ENCODE results near the gene LDB3. TPM values are rescaled to one million over a fixed set of nuclear protein-coding genes. Genes with fewer than 3 reads are reported as not detected.

LDB3 gene
- total RNA-seq, 1 experiment from 2014 or later, result 0.03 TPM

GRCh38 chr10:86647773-86648703 lies 20.3 kb upstream of the LDB3 start:
- Histone ChIP-seq H3K36me3 (replicated peaks; ENCODE audit: control insufficient read depth, insufficient read depth, low read length) (no peaks in the 10 kb centered on the region), H3K4me3 (ENCODE audit: insufficient read depth, low read depth, low read length) (no peak overlapping the region), H3K27me3 (ENCODE audit: control insufficient read depth, insufficient read depth, low read length) (no peaks in the 10 kb centered on the region)
- DNase-seq, result peak; percentile 36

- H3K27me3 ChIP-seq (ENCODE audit: control insufficient read depth, insufficient read depth, low read length), result no peaks in the 10 kb centered on the region
- no peaks in the 10 kb centered on the region for H3K36me3 ChIP-seq (replicated peaks; ENCODE audit: control insufficient read depth, insufficient read depth, low read length)
- no peak overlapping the region for H3K4me3 ChIP-seq (ENCODE audit: insufficient read depth, low read depth, low read length)
- DNase-seq, result peak; percentile 52
Measured at GRCh38 chr10:86648704-86649427, 19.4 kb upstream of the LDB3 start.

GRCh38 chr10:86649471-86650150 lies 18.7 kb upstream of the LDB3 start:
- no peaks in the 10 kb centered on the region for H3K36me3 ChIP-seq (replicated peaks; ENCODE audit: control insufficient read depth, insufficient read depth, low read length)
- no peaks in the 10 kb centered on the region for H3K27me3 ChIP-seq (ENCODE audit: control insufficient read depth, insufficient read depth, low read length)
- H3K4me3 ChIP-seq (ENCODE audit: insufficient read depth, low read depth, low read length), result no peak overlapping the region
- DNase-seq, result peak; percentile 41

- no peak overlapping the region for H3K4me3 ChIP-seq (ENCODE audit: insufficient read depth, low read depth, low read length)
- no peaks in the 10 kb centered on the region for H3K27me3 ChIP-seq (ENCODE audit: control insufficient read depth, insufficient read depth, low read length)
- H3K36me3 ChIP-seq (replicated peaks; ENCODE audit: control insufficient read depth, insufficient read depth, low read length), result no peaks in the 10 kb centered on the region
- DNase-seq, result peak; percentile 24
Measured at GRCh38 chr10:86650151-86650550, 18.2 kb upstream of the LDB3 start.

GRCh38 chr10:86651021-86651471 lies 17.3 kb upstream of the LDB3 start:
- Histone ChIP-seq H3K36me3 (replicated peaks; ENCODE audit: control insufficient read depth, insufficient read depth, low read length) (no peaks in the 10 kb centered on the region), H3K4me3 (ENCODE audit: insufficient read depth, low read depth, low read length) (no peak overlapping the region), H3K27me3 (ENCODE audit: control insufficient read depth, insufficient read depth, low read length) (no peaks in the 10 kb centered on the region)
- peak; percentile 31 for DNase-seq

GRCh38 chr10:86651631-86652331 lies 16.5 kb upstream of the LDB3 start:
- Histone ChIP-seq H3K27me3 (ENCODE audit: control insufficient read depth, insufficient read depth, low read length) (no peaks in the 10 kb centered on the region), H3K36me3 (replicated peaks; ENCODE audit: control insufficient read depth, insufficient read depth, low read length) (no peaks in the 10 kb centered on the region), H3K4me3 (ENCODE audit: insufficient read depth, low read depth, low read length) (no peak overlapping the region)
- DNase-seq, result peak; percentile 49

- no peaks in the 10 kb centered on the region for H3K27me3 ChIP-seq (ENCODE audit: control insufficient read depth, insufficient read depth, low read length)
- DNase-seq, result peak; percentile 73
- H3K4me3 ChIP-seq (ENCODE audit: insufficient read depth, low read depth, low read length), result no peak overlapping the region
- no peaks in the 10 kb centered on the region for H3K36me3 ChIP-seq (replicated peaks; ENCODE audit: control insufficient read depth, insufficient read depth, low read length)
Measured at GRCh38 chr10:86652361-86653202, 15.7 kb upstream of the LDB3 start.

GRCh38 chr10:86653379-86653778 lies 14.9 kb upstream of the LDB3 start:
- Histone ChIP-seq H3K36me3 (replicated peaks; ENCODE audit: control insufficient read depth, insufficient read depth, low read length) (no peaks in the 10 kb centered on the region), H3K27me3 (ENCODE audit: control insufficient read depth, insufficient read depth, low read length) (no peaks in the 10 kb centered on the region), H3K4me3 (ENCODE audit: insufficient read depth, low read depth, low read length) (no peak overlapping the region)
- no peak for DNase-seq

GRCh38 chr10:86653987-86654386 lies 14.3 kb upstream of the LDB3 start:
- Histone ChIP-seq H3K4me3 (ENCODE audit: insufficient read depth, low read depth, low read length) (no peak overlapping the region), H3K36me3 (replicated peaks; ENCODE audit: control insufficient read depth, insufficient read depth, low read length) (no peaks in the 10 kb centered on the region), H3K27me3 (ENCODE audit: control insufficient read depth, insufficient read depth, low read length) (no peaks in the 10 kb centered on the region)
- no peak for DNase-seq

GRCh38 chr10:86654411-86655172 lies 13.7 kb upstream of the LDB3 start, which contains the start of gene OPN4:
Gene OPN4 (plus strand): TSS chr10:86654547. CDS start chr10:86654784, 237 bp downstream.
- H3K4me3 ChIP-seq (ENCODE audit: insufficient read depth, low read depth, low read length), result no peak within 1 kb of the TSS
- H3K36me3 ChIP-seq (replicated peaks; ENCODE audit: control insufficient read depth, insufficient read depth, low read length), result no peaks in the 10 kb centered on the region
- H3K27me3 ChIP-seq (ENCODE audit: control insufficient read depth, insufficient read depth, low read length), result no peaks in the 10 kb centered on the region
- peak; percentile 31 for DNase-seq

GRCh38 chr10:86655173-86655540 lies 13.2 kb upstream of the LDB3 start:
- DNase-seq, result peak; percentile 38
- Histone ChIP-seq H3K4me3 (ENCODE audit: insufficient read depth, low read depth, low read length) (no peak overlapping the region), H3K36me3 (replicated peaks; ENCODE audit: control insufficient read depth, insufficient read depth, low read length) (no peaks in the 10 kb centered on the region), H3K27me3 (ENCODE audit: control insufficient read depth, insufficient read depth, low read length) (no peaks in the 10 kb centered on the region)

GRCh38 chr10:86655596-86655995 lies 12.7 kb upstream of the LDB3 start:
- DNase-seq, result peak; percentile 32

GRCh38 chr10:86657011-86657395 lies 11.3 kb upstream of the LDB3 start:
- H3K36me3 ChIP-seq (replicated peaks; ENCODE audit: control insufficient read depth, insufficient read depth, low read length), result no peaks in the 10 kb centered on the region
- DNase-seq, result peak; percentile 25
- H3K27me3 ChIP-seq (ENCODE audit: control insufficient read depth, insufficient read depth, low read length), result no peaks in the 10 kb centered on the region
- H3K4me3 ChIP-seq (ENCODE audit: insufficient read depth, low read depth, low read length), result no peak overlapping the region

More at GRCh38 chr10:86655596-86655995, 12.7 kb upstream of the LDB3 start:
- H3K4me3 ChIP-seq (ENCODE audit: insufficient read depth, low read depth, low read length), result no peak overlapping the region
- H3K36me3 ChIP-seq (replicated peaks; ENCODE audit: control insufficient read depth, insufficient read depth, low read length), result no peaks in the 10 kb centered on the region
- no peaks in the 10 kb centered on the region for H3K27me3 ChIP-seq (ENCODE audit: control insufficient read depth, insufficient read depth, low read length)

Data from H7 (cell line).